ENCODE measurements around the gene ALDH9A1. TPM values are rescaled to one million over a fixed set of nuclear protein-coding genes. Genes with fewer than 3 reads are reported as not detected.

The ALDH9A1 gene
- total and polyA plus RNA-seq, 2 of the 4 experiments (the other 2 are of a cell fraction) = 43.5 to 43.7 TPM

DNA sequence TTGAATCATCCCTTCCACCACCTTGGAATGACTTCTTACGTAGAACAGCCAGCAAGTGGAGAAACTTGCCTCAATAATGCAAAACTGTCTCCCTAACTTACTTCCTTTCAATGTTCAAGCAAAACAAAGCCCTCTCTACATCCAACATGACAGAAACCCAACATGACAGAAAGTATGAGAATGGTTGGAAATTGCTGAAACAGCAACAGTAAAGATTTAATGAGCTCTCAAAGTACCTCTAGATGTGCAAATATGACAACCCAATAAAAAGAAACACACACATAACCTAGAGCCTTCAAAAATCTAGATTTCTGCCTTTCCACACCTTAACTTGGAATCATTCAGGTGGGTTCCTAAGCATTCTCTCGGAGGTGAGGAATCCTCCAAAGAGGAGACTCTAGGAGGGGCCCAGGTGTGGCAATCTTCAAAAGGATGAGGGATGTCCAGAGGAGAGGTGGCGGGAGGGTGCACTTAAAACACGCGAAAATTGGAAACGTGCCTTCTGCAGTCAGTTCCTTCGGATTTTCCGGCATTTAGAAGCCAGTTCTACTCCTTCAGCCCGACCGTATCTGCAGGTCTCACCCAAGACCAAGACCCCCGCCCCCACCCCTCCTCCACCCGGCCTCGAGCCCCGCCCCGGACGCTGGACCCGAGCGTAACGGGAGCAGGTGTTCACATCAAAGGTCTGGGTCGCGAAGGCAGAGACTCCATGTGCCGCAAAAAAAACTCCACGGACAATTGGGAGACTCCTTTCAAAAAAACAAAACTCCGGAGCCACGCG is 68.3 kb downstream of the ALDH9A1 start:
- dilution Hi-C loops (cut with HindIII; ENCODE audit: low sequenced_read_pairs, unreplicated experiment) = no loop called here
- H2BK15ac ChIP-seq (ENCODE audit: low read depth, low read length) = no peak overlapping the region
- peaks cover 2% of the 10 kb centered on the region for H3K4me1 ChIP-seq (ENCODE audit: control insufficient read depth, insufficient read depth, low read length)
- no peak overlapping the region for H2BK20ac ChIP-seq (ENCODE audit: low read depth, low read length)
- H3K18ac ChIP-seq (ENCODE audit: low read depth, low read length) = no peak overlapping the region
- H4K5ac ChIP-seq (ENCODE audit: low read depth, low read length) = peak overlapping the region; percentile 0; the same call in 1 of the 2 replicates
- H3K36me3 ChIP-seq (ENCODE audit: control insufficient read depth, insufficient read depth, low read length) = no peaks in the 10 kb centered on the region
- H3K4ac ChIP-seq (ENCODE audit: low read depth, low read length) = peak overlapping the region; percentile 59
- ChIA-PET POLR2A (ENCODE audit: unreplicated experiment) (no interaction called here), CTCF (no interaction called here)
- no peaks in the 10 kb centered on the region for H3K27me3 ChIP-seq (ENCODE audit: control insufficient read depth, insufficient read depth, low read length)
- 0 out of 2 replicates have a peak overlapping the region, but pooled peaks have one; percentile 50 for H4K91ac ChIP-seq (ENCODE audit: insufficient read depth, low read depth, low read length)
- peak overlapping the region; percentile 98 for H2AFZ ChIP-seq (replicated peaks; ENCODE audit: low read length, poor library complexity)
- peak overlapping the region; percentile 57 for H3K9ac ChIP-seq (ENCODE audit: low read depth, low read length)
- peak overlapping the region; percentile 47 for H2AK9ac ChIP-seq (replicated peaks; ENCODE audit: low read depth, low read length, poor library complexity)
- peaks cover 32% of the 10 kb centered on the region for H4K20me1 ChIP-seq (ENCODE audit: insufficient read depth, low read length)
- peak overlapping the region; percentile 32; the same call in 1 of the 2 replicates for H3K23ac ChIP-seq (ENCODE audit: low read depth, low read length)
- BruUV-seq (replicated peaks) = no TSS peak
- H3K4me3 ChIP-seq (ENCODE audit: insufficient read depth, low read depth, low read length) = peak overlapping the region; percentile 74
- peak overlapping the region; percentile 52 for H3K4me2 ChIP-seq (ENCODE audit: low read depth, low read length)
- peak overlapping the region; percentile 17 for H2BK5ac ChIP-seq (ENCODE audit: low read depth, low read length, poor library complexity, severe bottlenecking)
- DNase-seq = no peak
- peaks cover 9 to 36% of the 10 kb centered on the region in 2 experiments for H3K79me1 ChIP-seq (ENCODE audit: low read depth in 1 of 2, low read length in 2 of 2)
- intact Hi-C loops (cut with micrococcal nuclease) = loop anchor here (2.0 to 10.0 kb wide), 2 partner anchors 195 to 269 kb away; partner anchors contain the start of gene UCK2
- in situ Hi-C loops (cut with MboI; ENCODE audit: low sequenced_read_pairs) = no loop called here
- ATAC-seq (ENCODE audit: low read depth) = no peak
- H2AK5ac ChIP-seq (ENCODE audit: low read depth, low read length) = no peak overlapping the region
- H3K56ac ChIP-seq (ENCODE audit: extremely low read depth, insufficient read depth, low read length) = no peak overlapping the region
- no peaks in the 10 kb centered on the region for H3K9me3 ChIP-seq (ENCODE audit: control insufficient read depth, insufficient read depth, low read length)
- peak overlapping the region; percentile 33; the same call in 1 of the 2 replicates for H3K27ac ChIP-seq (ENCODE audit: insufficient read depth, low read length)
- 7% methylated on average over 3 of the region's 26 CpGs; no CpG with 5 or more reads in 1 of the 2 experiments for WGBS, 2 experiments (ENCODE audit: extremely low coverage in 2 of 2, insufficient read length in 1 of 2)
- H3K9me1 ChIP-seq (ENCODE audit: insufficient read depth, low read length) = no peaks in the 10 kb centered on the region; the same call in none of the 2 replicates
- 0 out of 2 replicates have a peak overlapping the region, but pooled peaks have one; percentile 39 for H2BK120ac ChIP-seq (ENCODE audit: low read depth, low read length)
- H3K14ac ChIP-seq (replicated peaks; ENCODE audit: low read depth, low read length) = peak overlapping the region; percentile 34
- H4K8ac ChIP-seq (ENCODE audit: low read depth in 2 of 2, low read length in 2 of 2) = peak overlapping the region; percentile 19 to 84; a peak in 3 of 4 replicates
- no peak for TF ChIP-seq NFE2L2 (IDR thresholded peaks at IDR 0.05; ENCODE audit: low read depth, low read length)
- TF ChIP-seq, protein P1, sequence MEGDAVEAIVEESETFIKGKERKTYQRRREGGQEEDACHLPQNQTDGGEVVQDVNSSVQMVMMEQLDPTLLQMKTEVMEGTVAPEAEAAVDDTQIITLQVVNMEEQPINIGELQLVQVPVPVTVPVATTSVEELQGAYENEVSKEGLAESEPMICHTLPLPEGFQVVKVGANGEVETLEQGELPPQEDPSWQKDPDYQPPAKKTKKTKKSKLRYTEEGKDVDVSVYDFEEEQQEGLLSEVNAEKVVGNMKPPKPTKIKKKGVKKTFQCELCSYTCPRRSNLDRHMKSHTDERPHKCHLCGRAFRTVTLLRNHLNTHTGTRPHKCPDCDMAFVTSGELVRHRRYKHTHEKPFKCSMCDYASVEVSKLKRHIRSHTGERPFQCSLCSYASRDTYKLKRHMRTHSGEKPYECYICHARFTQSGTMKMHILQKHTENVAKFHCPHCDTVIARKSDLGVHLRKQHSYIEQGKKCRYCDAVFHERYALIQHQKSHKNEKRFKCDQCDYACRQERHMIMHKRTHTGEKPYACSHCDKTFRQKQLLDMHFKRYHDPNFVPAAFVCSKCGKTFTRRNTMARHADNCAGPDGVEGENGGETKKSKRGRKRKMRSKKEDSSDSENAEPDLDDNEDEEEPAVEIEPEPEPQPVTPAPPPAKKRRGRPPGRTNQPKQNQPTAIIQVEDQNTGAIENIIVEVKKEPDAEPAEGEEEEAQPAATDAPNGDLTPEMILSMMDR (conservative IDR thresholded peaks at IDR 0.05; ENCODE audit: low read depth, low read length) = no peak
